ENCODE measurements around the gene TBX4. TPM values are rescaled to one million over a fixed set of nuclear protein-coding genes. Genes with fewer than 3 reads are reported as not detected.

Gene TBX4
- not detected in 2 replicates for total RNA-seq (2022)
- percentile 4 among the genes with signal in this experiment for Bru-seq, nascent RNA
- BruChase-seq, experiment 1, labeled RNA remaining after a 6-hour chase: percentile 15 among the genes with signal in this experiment
- BruChase-seq, experiment 2, labeled RNA remaining after a 2-hour chase: percentile 3 among the genes with signal in this experiment
- long read RNA-seq: 0 reads

GRCh38 chr17:61452301-61453290 lies at the start of gene TBX4:
TSS of gene TBX4 (plus strand) at chr17:61452422. CDS start at chr17:61456491, 4,069 bp downstream.
- POLR2A ChIA-PET: no interaction called here
- H3K9me3 Mint-ChIP-seq (ENCODE audit: unreplicated experiment): peaks cover 12% of the 10 kb centered on the region
- no peaks in the 10 kb centered on the region for H3K4me1 Mint-ChIP-seq (ENCODE audit: insufficient read depth, unreplicated experiment)
- CTCF ChIA-PET: no interaction called here
- no peak within 1 kb of the TSS for H3K4me3 Mint-ChIP-seq (ENCODE audit: unreplicated experiment)
- intact Hi-C loops (cut with micrococcal nuclease): no loop called here
- DNase-seq (ENCODE audit: unreplicated experiment): no peak
- no peak within 1 kb of the TSS for H3K27ac Mint-ChIP-seq (ENCODE audit: low read depth, unreplicated experiment)
- TF ChIP-seq CTCF (IDR thresholded peaks at IDR 0.05; ENCODE audit: unreplicated experiment): no peak
- H3K36me3 Mint-ChIP-seq (ENCODE audit: insufficient read depth, unreplicated experiment): no peaks in the 10 kb centered on the region
- BruUV-seq (replicated peaks): no TSS peak
- H3K27me3 Mint-ChIP-seq (ENCODE audit: insufficient read depth, unreplicated experiment): no peaks in the 10 kb centered on the region

- POLR2A ChIA-PET: interaction anchor here (0.7 kb wide), 1 partner anchor 509 kb away, joined by 3 read pairs; no protein-coding TSS in a partner anchor
- intact Hi-C loops (cut with micrococcal nuclease): no loop called here
- DNase-seq (ENCODE audit: unreplicated experiment): no peak
- CTCF ChIA-PET: interaction anchor here (0.5 to 0.7 kb wide), 3 partner anchors 9 to 173 kb away, joined by 4 to 5 read pairs (median 4); no protein-coding TSS in a partner anchor
- Mint-ChIP-seq H3K4me3 (ENCODE audit: unreplicated experiment) (no peak overlapping the region), H3K27me3 (ENCODE audit: insufficient read depth, unreplicated experiment) (no peaks in the 10 kb centered on the region), H3K4me1 (ENCODE audit: insufficient read depth, unreplicated experiment) (no peaks in the 10 kb centered on the region), H3K9me3 (ENCODE audit: unreplicated experiment) (no peaks in the 10 kb centered on the region), H3K36me3 (ENCODE audit: insufficient read depth, unreplicated experiment) (peaks cover 5% of the 10 kb centered on the region), H3K27ac (ENCODE audit: low read depth, unreplicated experiment) (no peak overlapping the region)
- no peak for TF ChIP-seq CTCF (IDR thresholded peaks at IDR 0.05; ENCODE audit: unreplicated experiment)
- BruUV-seq (replicated peaks): no TSS peak
Observed at GRCh38 chr17:61402978-61403800, 49.0 kb upstream of the TBX4 start.

- CTCF ChIA-PET: interaction anchor here (0.5 to 0.6 kb wide), 2 partner anchors 31 to 172 kb away, joined by 3 to 5 read pairs; no protein-coding TSS in a partner anchor
- no peaks in the 10 kb centered on the region for H3K9me3 Mint-ChIP-seq (ENCODE audit: unreplicated experiment)
- DNase-seq (ENCODE audit: unreplicated experiment): no peak
Observed at GRCh38 chr17:61403801-61404662, 48.2 kb upstream of the TBX4 start.

More at GRCh38 chr17:61403801-61404662, 48.2 kb upstream of the TBX4 start:
- Mint-ChIP-seq H3K27ac (ENCODE audit: low read depth, unreplicated experiment) (no peak overlapping the region), H3K36me3 (ENCODE audit: insufficient read depth, unreplicated experiment) (peaks cover 5% of the 10 kb centered on the region), H3K4me1 (ENCODE audit: insufficient read depth, unreplicated experiment) (no peaks in the 10 kb centered on the region), H3K4me3 (ENCODE audit: unreplicated experiment) (no peak overlapping the region), H3K27me3 (ENCODE audit: insufficient read depth, unreplicated experiment) (no peaks in the 10 kb centered on the region)
- POLR2A ChIA-PET: interaction anchor here (0.6 kb wide), 1 partner anchor 29 kb away, joined by 3 read pairs; no protein-coding TSS in a partner anchor
- BruUV-seq (replicated peaks): no TSS peak
- TF ChIP-seq CTCF (IDR thresholded peaks at IDR 0.05; ENCODE audit: unreplicated experiment): no peak
- intact Hi-C loops (cut with micrococcal nuclease): no loop called here

All from MCF 10A (cell line).